ENCODE data around the gene MMD. TPM values are rescaled to one million over a fixed set of nuclear protein-coding genes. Genes with fewer than 3 reads are reported as not detected.

Gene MMD
- total and polyA plus RNA-seq, 9 of the 15 experiments (the other 6 are each of a cell fraction or from before 2014, with no cell fraction given), result 3.1 to 18.9 (median 10.7) TPM

DNA sequence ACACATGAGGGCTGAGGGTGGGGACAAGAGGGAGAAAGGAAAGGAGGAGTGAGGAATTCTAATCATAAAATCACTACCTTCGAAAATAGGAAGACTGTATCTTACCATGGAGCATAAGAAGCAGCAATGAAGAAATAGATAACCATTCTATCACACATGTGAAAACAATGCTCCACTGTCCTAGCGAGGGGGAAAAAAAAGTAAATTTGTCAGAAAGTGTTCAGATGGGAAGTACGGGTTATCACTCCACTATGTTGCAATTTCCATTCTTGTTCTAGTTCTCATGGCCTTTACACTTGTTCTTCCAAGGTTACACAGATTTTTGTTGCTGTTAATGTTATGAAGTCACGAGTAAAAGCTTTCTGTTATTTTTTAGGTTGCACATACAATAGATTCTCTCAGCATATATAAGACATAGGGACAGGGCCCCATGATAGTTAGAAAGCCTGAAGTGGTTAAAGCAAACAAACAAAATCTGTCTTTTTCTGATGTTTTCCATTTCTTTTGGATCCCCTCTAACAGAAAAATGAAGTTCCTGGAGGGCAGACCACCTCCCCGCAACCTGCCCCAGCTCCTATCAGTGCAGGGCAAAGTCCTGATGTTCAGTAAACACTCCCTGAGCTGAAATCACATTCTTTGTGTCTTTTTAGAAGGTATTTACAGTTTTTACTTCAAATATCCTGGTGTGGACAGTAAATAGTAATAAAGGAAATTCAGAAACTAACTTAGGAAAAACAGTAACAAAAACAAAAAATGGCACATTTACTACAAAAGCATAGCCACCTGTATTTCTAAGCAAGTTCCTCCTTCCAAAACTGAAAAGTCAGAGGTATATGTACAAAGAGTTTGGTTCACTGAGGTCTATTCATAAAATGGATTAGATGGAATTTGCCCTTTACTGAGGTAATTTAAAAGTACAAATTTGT lies 13.7 kb downstream of the MMD start:
- no peak overlapping the region for H3K9ac ChIP-seq (ENCODE audit: insufficient read depth in 1 of 2, low read depth in 2 of 2, low read length in 2 of 2)
- no peaks in the 10 kb centered on the region for H4K20me1 ChIP-seq (replicated peaks; ENCODE audit: control insufficient read depth, insufficient read depth, low read length)
- TF ChIP-seq ZNF239 (CRISPR knock-in tag; IDR thresholded peaks at IDR 0.05) (no peak), NCOA4 (IDR thresholded peaks at IDR 0.05; ENCODE audit: partially characterized antibody) (no peak)
- TF ChIP-seq, protein P1, sequence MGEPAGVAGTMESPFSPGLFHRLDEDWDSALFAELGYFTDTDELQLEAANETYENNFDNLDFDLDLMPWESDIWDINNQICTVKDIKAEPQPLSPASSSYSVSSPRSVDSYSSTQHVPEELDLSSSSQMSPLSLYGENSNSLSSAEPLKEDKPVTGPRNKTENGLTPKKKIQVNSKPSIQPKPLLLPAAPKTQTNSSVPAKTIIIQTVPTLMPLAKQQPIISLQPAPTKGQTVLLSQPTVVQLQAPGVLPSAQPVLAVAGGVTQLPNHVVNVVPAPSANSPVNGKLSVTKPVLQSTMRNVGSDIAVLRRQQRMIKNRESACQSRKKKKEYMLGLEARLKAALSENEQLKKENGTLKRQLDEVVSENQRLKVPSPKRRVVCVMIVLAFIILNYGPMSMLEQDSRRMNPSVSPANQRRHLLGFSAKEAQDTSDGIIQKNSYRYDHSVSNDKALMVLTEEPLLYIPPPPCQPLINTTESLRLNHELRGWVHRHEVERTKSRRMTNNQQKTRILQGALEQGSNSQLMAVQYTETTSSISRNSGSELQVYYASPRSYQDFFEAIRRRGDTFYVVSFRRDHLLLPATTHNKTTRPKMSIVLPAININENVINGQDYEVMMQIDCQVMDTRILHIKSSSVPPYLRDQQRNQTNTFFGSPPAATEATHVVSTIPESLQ (CRISPR knock-in tag; IDR thresholded peaks at IDR 0.05), result no peak
- no peak overlapping the region for H3K27ac ChIP-seq (ENCODE audit: extremely low read depth, low read depth, low read length)
- H3K4me3 ChIP-seq, result no peak overlapping the region
- no peaks in the 10 kb centered on the region for H3K4me1 ChIP-seq (replicated peaks in 1 of 2; ENCODE audit: control insufficient read depth in 2 of 2, insufficient read depth in 2 of 2, low read length in 2 of 2)
- intact Hi-C loops (cut with micrococcal nuclease) (no loop called here), in situ Hi-C loops (cut with MboI) (no loop called here)
- no peak overlapping the region for H3K4me2 ChIP-seq (ENCODE audit: insufficient read depth, low read length)
- POLR2A ChIA-PET, result interaction anchor here (2.3 kb wide), 1 partner anchor 8 kb away, joined by 10 read pairs; no protein-coding TSS in a partner anchor
- H3K9me1 ChIP-seq (ENCODE audit: control insufficient read depth, insufficient read depth, low read length), result no peaks in the 10 kb centered on the region
- no peak for FAIRE-seq
- 67% methylated on average over 5 of the region's 5 CpGs for WGBS (ENCODE audit: insufficient coverage, low coverage, missing lambda C conversion rate)
- H3K79me2 ChIP-seq (ENCODE audit: control insufficient read depth, insufficient read depth, low read length), result no peaks in the 10 kb centered on the region
- no TSS peak for BruUV-seq (replicated peaks)
- peaks cover 50% of the 10 kb centered on the region for H3K36me3 ChIP-seq (ENCODE audit: control insufficient read depth, insufficient read depth, low read length)
- no peaks in the 10 kb centered on the region for H3K27me3 ChIP-seq (ENCODE audit: control insufficient read depth in 2 of 2, insufficient read depth in 2 of 2, low read length in 2 of 2)
- ATAC-seq, result no peak
- CTCF ChIA-PET (ENCODE audit: low intra/inter-chr PET ratio), result no interaction called here
- no peak for DNase-seq (ENCODE audit: extremely low read depth in 1 of 4, low spot score in 3 of 4)
- H2AFZ ChIP-seq (ENCODE audit: low read depth, low read length), result no peak overlapping the region
- no peaks in the 10 kb centered on the region for H3K9me3 ChIP-seq (replicated peaks; ENCODE audit: control insufficient read depth, insufficient read depth, low read depth, low read length)

Data from K562 (cell line).